H1 (cell line): ENCODE results near the gene TBX15.

Experiments
- BRCA1 ChIP-seq: IDR thresholded peaks from 2 replicates; pipeline ENCODE4 v1.6.1; 2012; ENCODE audit warnings: low read depth, low read length, improper control_type of control experiment
- CREB1 ChIP-seq: IDR thresholded peaks from 2 replicates; pipeline ENCODE4 v1.6.1; 2012; ENCODE audit warnings: inconsistent platforms
- EZH2 ChIP-seq: fragments of 200-600 bp; sonication (generic); IDR thresholded peaks from 2 replicates; pipeline ENCODE4 v1.7.1; 2012; ENCODE audit warnings: low read depth, mild to moderate bottlenecking, moderate library complexity, low read length, inconsistent platforms; ENCODE audit not compliant: severe bottlenecking
- POLR2A ChIP-seq, 2 experiments: IDR thresholded peaks; 1 replicate in 1 of 2; 2 replicates in 1 of 2; pipeline ENCODE4 v1.6.1; 2011; ENCODE audit warnings: low read depth in 2 of 2, low read length in 2 of 2, mild to moderate bottlenecking in 2 of 2; ENCODE audit errors: control extremely low read depth in 1 of 2
- SIN3A ChIP-seq, 2 experiments: IDR thresholded peaks in 1 of 2; conservative IDR thresholded peaks in 1 of 2; 2 replicates each; pipeline ENCODE4 v1.6.1; 2011 to 2012; ENCODE audit warnings: low read length in 2 of 2, improper control_type of control experiment in 1 of 2, low read depth in 1 of 2, mild to moderate bottlenecking in 1 of 2
- YY1 ChIP-seq: IDR thresholded peaks from 2 replicates; pipeline ENCODE4 v1.6.1; 2011; ENCODE audit warnings: low read depth, mild to moderate bottlenecking, low read length
- TF ChIP-seq, protein P1 (sequence below): IDR thresholded peaks from 2 replicates; pipeline ENCODE4 v1.6.1; 2011; ENCODE audit warnings: low read depth, mild to moderate bottlenecking, low read length; ENCODE audit not compliant: insufficient read depth
- TF ChIP-seq, protein P2 (sequence below): IDR thresholded peaks from 2 replicates; pipeline ENCODE4 v1.6.1; 2012; ENCODE audit warnings: inconsistent platforms
- TF ChIP-seq, protein P3 (sequence below), 3 experiments: IDR thresholded peaks; 1 replicate in 2 of 3; 2 replicates in 1 of 3; pipeline versions ENCODE4 v1.5.1 to v1.6.1; 2011; ENCODE audit warnings: low read length in 3 of 3, mild to moderate bottlenecking in 3 of 3, inconsistent platforms in 2 of 3, low read depth in 1 of 3, moderate library complexity in 1 of 3; ENCODE audit not compliant: insufficient read depth in 1 of 3; ENCODE audit errors: control extremely low read depth in 1 of 3

DNA sequence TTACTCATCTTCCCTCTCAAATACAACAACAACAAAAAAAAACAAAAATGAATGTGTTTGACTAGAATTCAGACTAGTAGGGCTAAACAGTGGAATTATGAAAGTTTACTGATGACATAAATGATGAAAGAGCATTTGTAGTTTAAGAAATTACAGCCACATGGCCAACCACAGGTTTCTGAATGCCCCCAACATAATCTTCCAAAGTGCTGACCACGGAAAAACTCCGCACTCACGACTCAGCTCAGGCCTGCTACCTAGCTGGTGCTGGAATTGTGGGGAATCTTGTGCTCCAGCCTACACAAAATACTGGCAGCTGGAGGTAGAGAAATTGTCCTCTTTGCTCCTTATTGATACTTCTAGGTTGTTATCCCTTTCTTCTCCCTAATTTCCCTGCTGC is 23.6 kb upstream of the TBX15 start:
- TF ChIP-seq, protein P1, sequence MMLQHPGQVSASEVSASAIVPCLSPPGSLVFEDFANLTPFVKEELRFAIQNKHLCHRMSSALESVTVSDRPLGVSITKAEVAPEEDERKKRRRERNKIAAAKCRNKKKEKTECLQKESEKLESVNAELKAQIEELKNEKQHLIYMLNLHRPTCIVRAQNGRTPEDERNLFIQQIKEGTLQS, result no peak
- TF ChIP-seq, protein P2, sequence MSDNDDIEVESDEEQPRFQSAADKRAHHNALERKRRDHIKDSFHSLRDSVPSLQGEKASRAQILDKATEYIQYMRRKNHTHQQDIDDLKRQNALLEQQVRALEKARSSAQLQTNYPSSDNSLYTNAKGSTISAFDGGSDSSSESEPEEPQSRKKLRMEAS, result no peak
- TF ChIP-seq CREB1 (no peak), POLR2A (IDR thresholded peaks at IDR 0.05; ENCODE audit: control extremely low read depth in 1 of 2, low read depth in 2 of 2, low read length in 2 of 2) (no peak), YY1 (no peak), BRCA1 (no peak), SIN3A (conservative IDR thresholded peaks at IDR 0.05 in 1 of 2, IDR thresholded peaks at IDR 0.05 in 1 of 2; ENCODE audit: low read depth in 1 of 2, low read length in 2 of 2) (no peak), EZH2 (no peak)
- TF ChIP-seq, protein P3, sequence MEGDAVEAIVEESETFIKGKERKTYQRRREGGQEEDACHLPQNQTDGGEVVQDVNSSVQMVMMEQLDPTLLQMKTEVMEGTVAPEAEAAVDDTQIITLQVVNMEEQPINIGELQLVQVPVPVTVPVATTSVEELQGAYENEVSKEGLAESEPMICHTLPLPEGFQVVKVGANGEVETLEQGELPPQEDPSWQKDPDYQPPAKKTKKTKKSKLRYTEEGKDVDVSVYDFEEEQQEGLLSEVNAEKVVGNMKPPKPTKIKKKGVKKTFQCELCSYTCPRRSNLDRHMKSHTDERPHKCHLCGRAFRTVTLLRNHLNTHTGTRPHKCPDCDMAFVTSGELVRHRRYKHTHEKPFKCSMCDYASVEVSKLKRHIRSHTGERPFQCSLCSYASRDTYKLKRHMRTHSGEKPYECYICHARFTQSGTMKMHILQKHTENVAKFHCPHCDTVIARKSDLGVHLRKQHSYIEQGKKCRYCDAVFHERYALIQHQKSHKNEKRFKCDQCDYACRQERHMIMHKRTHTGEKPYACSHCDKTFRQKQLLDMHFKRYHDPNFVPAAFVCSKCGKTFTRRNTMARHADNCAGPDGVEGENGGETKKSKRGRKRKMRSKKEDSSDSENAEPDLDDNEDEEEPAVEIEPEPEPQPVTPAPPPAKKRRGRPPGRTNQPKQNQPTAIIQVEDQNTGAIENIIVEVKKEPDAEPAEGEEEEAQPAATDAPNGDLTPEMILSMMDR (IDR thresholded peaks at IDR 0.05; ENCODE audit: control extremely low read depth in 1 of 3, insufficient read depth in 1 of 3, low read depth in 1 of 3, low read length in 3 of 3), result no peak
